Activated CD8-positive, alpha-beta memory T cell treated with anti-CD3 and anti-CD28 coated beads, Interleukin-2, amount 50 U/mL, for 48 hours (primary cell): ENCODE data around the gene FEM1A.
"Not testable (repeated sequence)": the region's sequence is repeated elsewhere in the genome, so short reads cannot be mapped to it uniquely, and the experiment has no call there.

Experiments used
- DNase-seq: peaks from one replicate; pipeline ENCODE4 v3.0.0-alpha.2; 2020

Gene FEM1A

DNA sequence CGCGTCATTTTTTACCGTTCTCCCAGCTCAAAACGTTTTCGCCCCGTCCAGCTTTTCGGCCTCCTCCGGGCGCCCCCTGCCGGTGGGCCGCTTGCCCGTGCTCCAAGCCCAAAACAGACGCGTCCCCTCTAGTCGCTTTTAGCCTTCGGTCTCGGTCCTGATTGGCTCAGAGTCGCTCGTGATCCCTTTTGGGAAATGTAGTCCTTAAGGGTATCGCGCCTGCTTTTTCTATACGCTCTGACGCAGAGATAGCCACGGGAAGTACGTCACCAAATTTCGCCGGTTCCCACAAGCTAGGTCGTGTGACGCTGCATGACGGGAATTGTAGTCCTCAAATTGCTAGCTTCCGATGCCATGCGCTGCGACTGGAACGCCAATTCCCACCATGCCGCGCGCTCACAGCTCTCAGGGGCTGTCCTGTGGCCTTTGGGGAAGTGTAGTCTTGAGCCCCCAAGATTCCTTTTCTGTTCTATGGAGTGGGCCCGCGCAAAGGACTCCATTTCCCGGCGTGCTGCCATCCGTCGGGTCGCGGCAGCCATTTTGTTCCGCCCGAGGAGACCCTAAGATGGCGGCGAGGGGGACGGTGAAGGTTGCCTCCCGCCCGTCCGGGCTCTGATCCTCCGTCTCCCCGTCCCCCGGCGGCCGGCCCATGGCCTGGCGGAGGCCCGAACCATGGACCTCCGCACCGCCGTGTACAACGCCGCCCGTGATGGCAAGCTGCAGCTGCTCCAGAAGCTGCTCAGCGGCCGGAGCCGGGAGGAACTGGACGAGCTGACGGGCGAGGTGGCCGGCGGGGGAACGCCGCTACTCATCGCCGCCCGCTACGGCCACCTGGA, at the start of gene FEM1A:
TSS of gene FEM1A (plus strand) at position 552 of the 836 bp plus-strand sequence. CDS start at position 673, 121 bp downstream.
- peak; percentile 99 for DNase-seq

- no peak for DNase-seq
These were observed 48.5 kb upstream of the FEM1A start for GRCh38 chr19:4742723-4743646.

DNA sequence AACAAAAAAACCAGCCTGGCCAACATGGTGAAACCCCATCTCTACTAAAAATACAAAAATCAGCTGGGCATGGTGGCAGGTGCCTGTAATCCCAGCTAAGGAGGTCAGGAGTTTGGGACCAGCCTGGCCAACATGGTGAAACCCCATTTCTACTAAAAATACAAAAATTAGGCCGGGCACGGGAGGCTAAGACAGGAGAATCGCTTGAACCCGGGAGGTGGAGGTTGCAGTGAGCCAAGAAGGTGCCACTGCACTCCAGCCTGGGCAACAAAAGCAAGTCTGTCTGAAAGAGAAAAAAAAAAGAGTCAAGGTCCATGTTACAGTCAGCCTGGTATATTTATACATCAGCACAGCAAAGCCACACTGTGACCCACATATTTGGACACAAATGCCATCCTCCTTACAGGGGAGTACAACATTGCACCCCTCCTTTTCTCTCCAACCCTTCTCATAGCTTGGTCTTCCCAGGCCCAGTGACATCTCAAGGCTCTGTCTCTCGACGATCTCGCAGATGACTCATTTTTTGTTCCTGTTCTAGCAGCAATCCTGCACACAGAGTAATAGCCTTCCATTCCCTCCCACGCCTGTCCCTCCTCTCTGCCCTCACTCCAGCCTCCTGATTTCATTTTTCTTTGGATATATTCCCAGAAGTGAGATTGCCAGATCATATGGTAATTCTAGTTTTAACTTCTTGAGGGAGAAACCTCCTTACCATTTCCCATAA, 46.9 kb upstream of the FEM1A start:
- no peak for DNase-seq

- DNase-seq = not testable (repeated sequence)
These were observed 46.4 kb upstream of the FEM1A start for GRCh38 chr19:4745175-4745574.

DNA sequence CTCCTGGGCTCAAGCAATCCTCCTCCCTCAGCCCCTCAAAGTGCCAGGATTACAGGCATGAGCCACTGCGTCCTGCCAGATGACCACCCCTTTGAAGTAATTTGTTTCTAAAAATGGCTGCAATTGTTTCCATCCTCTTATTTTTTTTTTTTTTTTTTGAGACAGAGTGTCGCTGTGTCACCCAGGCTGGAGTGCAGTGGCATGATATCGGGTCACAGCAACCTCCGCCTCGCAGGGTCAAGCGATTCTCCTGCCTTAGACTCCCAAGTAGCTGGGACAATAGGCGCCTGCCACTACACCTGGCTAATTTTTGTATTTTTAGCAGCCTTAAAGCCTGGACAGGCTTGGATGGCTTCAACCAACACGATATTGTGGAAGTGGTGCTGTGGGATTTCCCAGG, 45.5 kb upstream of the FEM1A start:
- no peak for DNase-seq

- no peak for DNase-seq
These were observed 43.3 kb upstream of the FEM1A start for GRCh38 chr19:4748185-4748584.

DNA sequence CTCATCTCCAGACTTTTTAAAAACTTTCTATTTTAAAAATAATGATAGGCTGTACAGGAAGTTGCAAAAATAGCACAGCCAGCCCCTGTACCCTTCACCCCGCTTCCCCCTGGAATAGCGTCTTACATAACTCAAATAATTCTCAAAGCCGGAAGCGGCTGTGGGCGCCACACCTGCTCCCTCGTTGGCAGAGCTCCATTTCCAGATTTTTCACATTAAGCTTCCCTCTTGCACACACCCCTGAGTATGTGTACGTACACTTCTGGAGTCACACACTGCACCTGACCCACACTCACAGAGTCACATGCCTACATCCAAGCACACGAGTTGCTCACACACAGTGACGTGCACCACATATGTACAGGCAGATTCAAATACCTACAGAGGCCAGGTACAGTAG, 42.9 kb upstream of the FEM1A start:
- no peak for DNase-seq

DNA sequence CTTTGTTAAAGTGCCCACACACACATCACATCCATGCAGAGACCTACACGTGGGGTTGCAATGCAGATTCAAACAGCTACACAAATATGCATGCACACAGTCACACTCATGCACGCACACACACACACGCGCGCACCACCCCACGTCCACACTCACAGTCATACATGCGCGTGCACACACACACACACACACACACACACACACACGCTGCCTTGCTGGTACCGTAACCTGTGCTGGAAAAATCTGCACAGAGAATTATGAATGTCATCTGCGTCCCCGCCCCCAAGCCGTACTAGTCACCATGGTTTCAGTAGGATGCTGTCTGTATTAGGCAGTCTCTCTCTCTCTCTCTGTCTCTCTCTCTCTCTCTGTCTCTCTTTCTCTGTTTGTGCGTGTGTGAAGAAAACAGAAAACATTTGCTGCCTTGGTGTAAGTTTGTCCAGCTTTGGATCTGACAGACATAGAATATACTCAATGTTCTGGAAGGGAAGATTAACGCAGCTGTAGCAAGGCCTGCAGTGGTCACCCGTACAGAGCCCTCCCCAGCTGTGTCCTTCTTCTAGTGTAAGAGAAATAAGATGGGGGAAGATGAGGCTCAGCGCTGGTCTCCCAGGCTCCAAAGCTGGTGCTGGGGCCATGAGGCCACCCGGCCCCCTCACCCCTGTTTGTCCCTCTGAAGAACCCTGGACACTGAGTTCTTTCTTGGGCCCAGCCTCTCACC, 41.5 kb upstream of the FEM1A start:
- DNase-seq = no peak

- DNase-seq = no peak
These were observed 37.3 kb upstream of the FEM1A start for GRCh38 chr19:4754248-4754647.

DNA sequence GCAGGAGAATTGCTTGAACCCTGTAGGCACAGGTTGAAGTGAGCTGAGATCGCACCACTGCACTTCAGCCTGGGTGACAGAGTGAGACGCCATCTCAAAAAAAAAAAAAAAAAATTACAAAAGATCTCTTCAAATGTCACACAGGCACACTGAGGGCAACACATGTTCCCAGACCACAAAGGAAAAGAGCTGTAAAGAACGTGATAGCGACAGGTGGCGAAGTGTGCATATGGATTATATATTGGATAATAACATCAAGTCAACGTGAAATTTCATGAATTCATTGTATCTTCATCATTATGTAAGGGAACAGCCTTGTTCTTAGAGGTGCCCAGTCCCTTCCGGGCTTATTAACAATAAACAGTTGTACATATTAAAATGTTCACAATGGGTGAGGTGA, 36.1 kb upstream of the FEM1A start:
- no peak for DNase-seq

DNA sequence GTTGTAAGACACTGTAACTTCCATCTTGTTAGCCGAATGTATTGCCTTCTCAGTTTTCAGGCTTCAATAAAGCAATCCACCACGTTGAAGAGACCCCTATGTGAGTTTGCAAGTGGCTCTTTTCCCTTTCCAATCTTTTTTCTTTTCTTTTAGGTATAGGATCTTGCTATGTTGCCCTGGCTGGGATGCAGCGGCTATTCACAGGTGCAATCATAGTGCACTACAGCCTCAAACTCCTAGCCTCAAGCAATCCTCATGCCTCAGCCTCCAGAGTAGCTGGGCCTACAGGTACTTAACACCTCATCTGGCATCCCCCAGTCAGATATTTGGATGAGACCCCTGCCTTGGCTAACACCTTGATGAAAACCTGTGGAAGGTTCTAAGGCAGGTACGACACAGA, 33.5 kb upstream of the FEM1A start:
- no peak for DNase-seq

DNA sequence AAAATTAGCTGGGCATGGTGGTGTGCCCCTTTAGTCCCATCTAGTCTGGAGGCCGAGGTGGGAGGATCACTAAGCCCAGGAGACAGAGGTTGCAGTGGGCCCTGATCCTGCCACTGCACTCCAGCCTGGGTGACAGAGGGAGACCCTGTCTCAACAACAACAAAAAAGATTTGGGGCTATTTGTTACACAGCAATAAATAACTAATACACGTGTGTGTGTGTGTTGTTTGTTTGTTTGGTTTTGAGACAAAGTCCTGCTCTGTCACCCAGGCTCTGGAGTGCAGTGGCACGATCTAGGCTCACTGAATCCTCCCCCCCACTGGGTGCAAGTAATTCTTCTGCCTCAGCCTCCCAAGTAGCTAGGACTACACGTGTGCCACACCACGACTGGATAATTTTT, 32.9 kb upstream of the FEM1A start:
- DNase-seq = no peak

DNA sequence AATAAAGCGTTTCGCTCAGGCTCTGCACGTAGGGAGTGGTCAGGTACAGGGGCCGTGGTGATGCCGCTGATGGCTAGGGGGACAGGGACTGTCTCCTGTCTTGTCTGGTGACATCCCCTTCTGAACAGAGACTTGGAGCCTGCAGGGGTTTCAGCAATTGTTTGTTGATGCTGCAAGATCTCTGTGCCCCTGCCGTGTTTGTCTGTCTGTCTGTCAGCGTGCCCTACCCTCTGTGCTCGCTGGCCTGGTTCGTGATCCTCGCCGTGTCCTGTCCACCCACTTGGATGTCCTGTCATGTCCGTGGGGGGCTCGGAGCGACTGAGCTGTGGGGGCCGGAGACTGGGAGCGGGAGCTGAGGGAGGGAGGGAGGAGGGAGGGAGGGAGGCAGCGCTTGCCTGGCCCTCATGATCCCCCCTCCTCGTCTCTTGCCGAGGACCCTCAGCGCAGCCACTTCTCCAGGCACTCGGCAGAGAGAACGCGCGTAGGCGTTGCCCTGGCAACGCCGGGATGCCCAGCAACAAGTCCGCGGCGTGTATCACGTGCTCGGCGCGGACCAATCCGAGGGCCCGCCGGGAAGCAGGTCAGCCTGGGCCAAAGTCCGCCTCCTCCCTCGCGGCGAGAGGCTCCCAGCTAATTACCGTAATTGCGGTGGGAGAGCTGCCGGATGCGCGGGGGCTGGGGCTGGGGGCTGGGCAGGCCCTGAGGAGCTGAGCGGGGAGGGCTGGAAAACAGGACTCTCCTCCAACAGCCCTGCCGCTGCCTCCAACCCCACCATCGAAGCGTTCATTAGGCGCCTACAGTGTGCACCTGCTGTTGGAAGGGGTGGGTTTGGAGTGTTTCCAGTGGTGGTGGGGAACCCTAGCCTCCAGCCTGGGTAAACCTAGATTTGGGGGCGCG, 31.9 kb upstream of the FEM1A start:
- peak; percentile 84 for DNase-seq

DNA sequence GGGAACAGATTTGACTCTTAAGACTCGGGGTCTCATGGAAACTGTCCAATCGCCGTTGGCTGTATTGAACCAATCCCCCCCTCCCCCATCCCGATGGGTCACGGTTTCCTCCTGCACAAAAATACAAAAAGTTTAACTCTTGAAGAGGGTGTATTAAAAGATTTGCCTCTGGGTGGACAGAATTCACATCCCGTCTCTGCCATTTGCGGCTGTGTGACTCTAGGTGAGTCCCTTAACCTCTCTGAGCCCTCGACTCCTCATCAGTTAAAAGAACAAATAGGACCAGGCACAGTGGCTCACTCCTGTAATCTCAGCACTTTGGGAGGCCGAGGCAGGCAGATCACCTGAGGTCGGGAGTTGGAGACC, 31.3 kb upstream of the FEM1A start:
- no peak for DNase-seq

GRCh38 chr19:4763021-4763420, 28.5 kb upstream of the FEM1A start:
- DNase-seq = no peak

DNA sequence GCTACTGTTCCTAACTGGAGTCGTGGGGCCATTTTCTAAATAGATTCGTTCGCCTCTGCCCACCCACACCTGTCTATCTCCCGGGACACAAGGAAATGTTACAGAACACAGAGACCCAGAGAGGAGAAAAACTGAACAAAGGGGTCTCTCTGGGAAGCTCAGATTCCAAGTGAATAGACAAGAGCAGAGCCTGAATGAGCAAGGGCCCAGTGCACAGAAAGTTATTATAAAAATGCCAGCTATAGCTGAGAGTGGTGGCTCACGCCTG, 27.2 kb upstream of the FEM1A start:
- no peak for DNase-seq

- DNase-seq = peak; percentile 93
These were observed 22.4 kb upstream of the FEM1A start for GRCh38 chr19:4768934-4769777.

DNA sequence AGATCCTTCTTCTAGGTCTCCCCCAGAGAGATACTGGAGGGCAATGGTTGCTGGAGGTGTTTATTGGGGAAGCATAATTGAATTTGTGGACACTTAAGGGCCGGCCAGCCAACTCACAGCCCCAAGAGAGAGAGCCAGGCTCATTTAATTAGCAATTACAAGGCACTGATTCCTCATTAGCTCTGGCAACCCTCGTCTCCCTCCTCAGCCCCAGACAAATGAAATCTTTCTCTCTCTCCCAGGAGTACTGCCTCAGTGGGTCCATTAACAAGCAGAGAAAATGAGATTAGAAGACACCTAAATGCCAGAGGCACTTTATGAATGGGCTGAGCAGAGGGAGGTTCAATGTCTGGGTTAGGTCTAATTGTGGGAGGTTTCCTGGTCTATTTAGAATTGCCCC, 19.0 kb upstream of the FEM1A start:
- no peak for DNase-seq

DNA sequence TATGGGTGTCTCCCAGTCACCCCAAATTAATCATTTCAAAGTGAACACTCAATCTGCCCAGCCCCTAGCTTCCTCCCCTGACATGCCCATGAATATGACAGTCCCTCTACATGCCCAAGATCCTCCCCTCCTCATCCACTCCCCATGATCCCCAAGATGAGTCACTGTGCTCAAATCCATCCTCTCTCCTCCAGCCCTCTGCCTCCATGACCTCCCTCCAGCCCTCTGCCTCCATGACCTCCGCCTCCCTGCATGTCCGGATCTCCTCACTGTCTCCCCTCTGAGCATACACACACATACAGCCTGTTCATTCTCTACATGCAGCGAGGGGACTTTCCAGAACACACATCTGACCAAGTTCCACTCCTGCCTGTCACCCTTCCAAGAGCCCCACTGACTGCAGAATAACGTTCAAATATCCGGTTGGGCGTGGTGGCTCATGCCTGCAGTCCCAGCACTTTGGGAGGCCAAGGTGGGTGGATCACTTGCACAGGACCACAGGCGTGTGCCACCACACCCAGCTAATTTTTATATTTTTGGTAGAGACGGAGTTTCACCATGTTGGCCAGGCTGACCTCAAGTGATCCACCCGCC, 18.4 kb upstream of the FEM1A start:
- DNase-seq = no peak

DNA sequence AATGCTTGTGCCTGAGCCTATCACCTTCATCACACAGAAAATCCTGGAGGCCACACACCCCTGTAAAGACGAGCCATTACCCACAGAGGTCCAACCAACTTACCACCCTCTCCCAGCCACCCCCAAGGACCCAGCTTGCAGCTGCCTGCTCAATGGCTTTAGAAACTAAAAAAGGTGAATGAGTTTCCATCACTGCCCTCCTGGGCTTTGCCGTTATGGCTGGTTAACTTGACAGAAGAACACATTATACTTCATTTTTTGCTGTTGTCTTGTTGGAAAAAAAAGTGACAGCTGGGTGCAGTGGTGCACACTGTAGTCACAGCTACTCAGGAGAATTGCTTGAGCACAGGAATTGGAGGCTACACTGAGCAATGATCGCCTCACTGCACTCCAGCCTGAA, 17.4 kb upstream of the FEM1A start:
- no peak for DNase-seq
